HepG2 (cell line): Measurements from ENCODE around the gene SDHAF3. TPM values are rescaled to one million over a fixed set of nuclear protein-coding genes. Genes with fewer than 3 reads are reported as not detected.

Source experiments
- ATAC-seq: fragments of 200-7000 bp; cut with Tn5 transposase; 3 replicates; pipeline ENCODE4 v1.9.1; 2020; ENCODE audit warnings: mild to moderate bottlenecking, moderate library complexity
- BruUV-seq: library from RNA; stranded (reverse); fragments of 400-500 nt; replicated peaks from 2 replicates; lab custom pipeline; 2021; lab: Mats Ljungman, UMichigan
- CTCF ChIA-PET: fragments of 300-600 bp; formaldehyde crosslinking; extraction: SDS; loops from one replicate; lab custom pipeline; 2021; ENCODE audit warnings: low total read pairs, inconsistent platforms, low intra/inter-chr PET ratio; lab: Yijun Ruan, JAX
- POLR2A ChIA-PET: fragments of 350-600 bp; sonication (Branson Sonifier 250); formaldehyde crosslinking; loops from one replicate; lab custom pipeline; 2020; ENCODE audit warnings: antibody characterized with exemption, inconsistent platforms; lab: Yijun Ruan, JAX
- DNase-seq: peaks from one replicate; pipeline ENCODE4 v3.0.0-alpha.2; 2015; ENCODE audit warnings: low spot score
- FAIRE-seq: peaks from 3 replicates; lab custom pipeline; 2011; peaks lifted over from hg19 to GRCh38; lab: Jason Lieb, UNC
- H2AFZ ChIP-seq: one replicate; pipeline ENCODE4 v1.6.1; 2011; ENCODE audit warnings: low read length, inconsistent platforms
- H3K27ac ChIP-seq: fragments of 300-600 bp; 3 replicates; pipeline ENCODE4 v1.8.0; 2011; ENCODE audit warnings: mixed run types, mild to moderate bottlenecking, mixed read lengths, low read length, inconsistent platforms; ENCODE audit not compliant: insufficient read depth; ENCODE audit errors: extremely low read length
- H3K27me3 ChIP-seq, 2 experiments: fragments of 200-600 bp in 1 of 2; 2 replicates in 1 of 2; 3 replicates in 1 of 2; pipeline versions ENCODE4 v1.6.0 to v1.8.0; 2011; ENCODE audit warnings: low read length in 2 of 2, mild to moderate bottlenecking in 2 of 2, moderate library complexity in 2 of 2, inconsistent platforms in 1 of 2; ENCODE audit not compliant: insufficient read depth in 2 of 2, control insufficient read depth in 1 of 2
- H3K36me3 ChIP-seq, 2 experiments: fragments of 200-600 bp in 1 of 2; replicated peaks in 1 of 2; 2 replicates in 1 of 2; 3 replicates in 1 of 2; pipeline versions ENCODE4 v1.5.1 to v1.8.0; 2011; ENCODE audit warnings: low read length in 2 of 2, inconsistent platforms in 1 of 2; ENCODE audit not compliant: insufficient read depth in 2 of 2, control insufficient read depth in 1 of 2
- H3K4me1 ChIP-seq: 2 replicates; pipeline ENCODE4 v1.5.1; 2012; ENCODE audit warnings: low read length, inconsistent platforms; ENCODE audit not compliant: insufficient read depth
- H3K4me2 ChIP-seq: 2 replicates; pipeline ENCODE4 v1.6.0; 2011; ENCODE audit warnings: low read depth, low read length, inconsistent platforms
- H3K4me3 ChIP-seq, 3 experiments: fragments of 200-600 bp in 1 of 3; sonication (generic), shearing (Covaris generic) in 1 of 3; replicated peaks in 1 of 3; 2 replicates each; pipeline ENCODE4 v1.5.1; 2011 to 2016; ENCODE audit warnings: low read length in 3 of 3, inconsistent platforms in 2 of 3, low read depth in 2 of 3, mild to moderate bottlenecking in 2 of 3, control low read depth in 1 of 3, mixed read lengths in 1 of 3; ENCODE audit not compliant: insufficient read depth in 1 of 3
- H3K79me2 ChIP-seq: one replicate; pipeline ENCODE4 v1.6.1; 2011; ENCODE audit warnings: low read length, inconsistent platforms; ENCODE audit not compliant: insufficient read depth
- H3K9ac ChIP-seq: 2 replicates; pipeline ENCODE4 v1.6.0; 2011; ENCODE audit warnings: mild to moderate bottlenecking, low read depth, low read length, inconsistent platforms; ENCODE audit not compliant: insufficient read depth
- H3K9me3 ChIP-seq: 2 replicates; pipeline ENCODE4 v1.5.1; 2012; ENCODE audit warnings: mild to moderate bottlenecking, low read length
- H4K20me1 ChIP-seq: 2 replicates; pipeline ENCODE4 v1.6.0; 2011; ENCODE audit warnings: inconsistent platforms, mild to moderate bottlenecking, low read length, moderate library complexity; ENCODE audit not compliant: insufficient read depth
- CBX5 ChIP-seq: sonication (generic); formaldehyde crosslinking; IDR thresholded peaks from 2 replicates; pipeline ENCODE4 v1.4.0; 2020; ENCODE audit warnings: missing genetic modification reagents, borderline replicate concordance
- CSRNP1 ChIP-seq: sonication (generic); formaldehyde crosslinking; IDR thresholded peaks from 2 replicates; pipeline ENCODE4 v1.8.1; 2023; ENCODE audit warnings: mild to moderate bottlenecking, missing genetic modification reagents
- GTF3A ChIP-seq: sonication (generic); formaldehyde crosslinking; conservative IDR thresholded peaks from 2 replicates; pipeline ENCODE4 v1.4.0; 2020; ENCODE audit warnings: mild to moderate bottlenecking, missing genetic modification reagents
- ISL2 ChIP-seq: sonication (generic); formaldehyde crosslinking; IDR thresholded peaks from 2 replicates; pipeline ENCODE4 v1.5.0; 2020; ENCODE audit warnings: missing genetic modification reagents
- PBX3 ChIP-seq: sonication (generic); formaldehyde crosslinking; IDR thresholded peaks from 2 replicates; pipeline ENCODE4 v1.8.1; 2023; ENCODE audit warnings: missing genetic modification reagents, inconsistent platforms, borderline replicate concordance
- RORA ChIP-seq: sonication (generic); formaldehyde crosslinking; IDR thresholded peaks from 2 replicates; pipeline ENCODE4 v1.5.0; 2020; ENCODE audit warnings: mild to moderate bottlenecking, missing genetic modification reagents, moderate library complexity
- SIX1 ChIP-seq: sonication (generic); formaldehyde crosslinking; IDR thresholded peaks from 2 replicates; pipeline ENCODE4 v1.4.0; 2020; ENCODE audit warnings: missing genetic modification reagents, borderline replicate concordance
- TBP ChIP-seq: sonication (generic); formaldehyde crosslinking; IDR thresholded peaks from 2 replicates; pipeline ENCODE4 v1.5.0; 2020; ENCODE audit warnings: missing genetic modification reagents
- ZBTB7B ChIP-seq: sonication (generic); formaldehyde crosslinking; IDR thresholded peaks from 2 replicates; pipeline ENCODE4 v1.4.0; 2020; ENCODE audit warnings: missing genetic modification reagents
- ZNF460 ChIP-seq: sonication (generic); formaldehyde crosslinking; IDR thresholded peaks from 2 replicates; pipeline ENCODE4 v1.5.1; 2020; ENCODE audit warnings: missing genetic modification reagents, mild to moderate bottlenecking, borderline replicate concordance
- ZNF512B ChIP-seq: sonication (generic); formaldehyde crosslinking; IDR thresholded peaks from 2 replicates; pipeline ENCODE4 v1.5.1; 2020; ENCODE audit warnings: missing genetic modification reagents, mild to moderate bottlenecking, borderline replicate concordance
- ZNF580 ChIP-seq: IDR thresholded peaks from 2 replicates; pipeline ENCODE4 v1.6.1; 2016; ENCODE audit warnings: low read depth, borderline replicate concordance
- WGBS: methylation state at CpG from one replicate; pipeline ENCODE4 v1.1.6; 2017; ENCODE audit warnings: low lambda C conversion rate; 5-methylcytosine and 5-hydroxymethylcytosine counted together
- in situ Hi-C: cut with HindIII; loops from 2 replicates; pipeline ENCODE4 v1.10.0; 2017; ENCODE audit warnings: low pct_unique_long_range_greater_than_20kb; ENCODE audit not compliant: extremely low pct_ligation_motif_present
- intact Hi-C: fragments of 100-400 bp; cut with micrococcal nuclease; formaldehyde crosslinking; loops from one replicate; pipeline ENCODE4 v1.10.0; 2022; ENCODE audit not compliant: unreplicated experiment
- polyA plus RNA-seq, 8 experiments: library from polyadenylated mRNA; depleted of rRNA in 3 of 8; stranded (reverse) in 7 of 8; unstranded in 1 of 8; fragments of >200 nt; fragmentation: Illumina TruSeq in 4 of 8; extraction: Trizol in 4 of 8; gene quantifications; 2 replicates each; pipeline versions ENCODE4 v1.2.1 to v1.2.3, GENCODE V29; 2011 to 2016; ENCODE audit warnings: low read depth in 4 of 8, missing spikeins in 1 of 8, mixed read lengths in 1 of 8; ENCODE audit not compliant: insufficient read depth in 1 of 8
- total RNA-seq, 5 experiments: library from RNA; depleted of rRNA; stranded (reverse); fragments of >200 nt; fragmentation: Illumina TruSeq; extraction: Trizol; gene quantifications; 2 replicates each; pipeline ENCODE4 v1.2.3, GENCODE V29; 2016; ENCODE audit warnings: low read depth in 1 of 5

SDHAF3 gene
- total and polyA plus RNA-seq, 2 of the 13 experiments (the other 11 are each of a cell fraction or from before 2014, with no cell fraction given), result 15.2 to 32.6 TPM

GRCh38 chr7:97138830-97139229, 21.3 kb downstream of the SDHAF3 start:
- 96% methylated on average over 8 of the region's 8 CpGs for WGBS
- H3K9me3 ChIP-seq, result peaks cover 8% of the 10 kb centered on the region
- H3K4me1 ChIP-seq, result peaks cover 8% of the 10 kb centered on the region
- peaks cover 2% of the 10 kb centered on the region for H3K79me2 ChIP-seq
- no peak overlapping the region for H3K9ac ChIP-seq
- no peak overlapping the region for H3K4me2 ChIP-seq
- no peak overlapping the region for H2AFZ ChIP-seq
- no peak for ATAC-seq
- POLR2A ChIA-PET, result no interaction called here
- TF ChIP-seq TBP (CRISPR knock-in tag) (no peak), ZBTB7B (CRISPR knock-in tag) (no peak), PBX3 (no peak), CBX5 (CRISPR knock-in tag) (no peak), ZNF512B (CRISPR knock-in tag) (no peak), SIX1 (CRISPR knock-in tag) (no peak), RORA (no peak), ZNF580 (CRISPR knock-in tag) (no peak), ISL2 (CRISPR knock-in tag) (no peak), GTF3A (no peak), CSRNP1 (CRISPR knock-in tag) (no peak), ZNF460 (CRISPR knock-in tag) (no peak)
- in situ Hi-C loops (no loop called here), intact Hi-C loops (no loop called here)
- H3K27ac ChIP-seq, result no peak overlapping the region
- no peak for DNase-seq
- FAIRE-seq, result no peak
- no peaks in the 10 kb centered on the region for H4K20me1 ChIP-seq
- H3K36me3 ChIP-seq, result peaks cover 0 to 2% of the 10 kb centered on the region in 2 experiments; a peak in 2 of 5 replicates
- CTCF ChIA-PET, result no interaction called here
- no peaks in the 10 kb centered on the region for H3K27me3 ChIP-seq
- no TSS peak for BruUV-seq
- no peak overlapping the region for H3K4me3 ChIP-seq
